ENCODE measurements around the gene RHBDD2.
"Not testable (repeated sequence)": the region's sequence is repeated elsewhere in the genome, so short reads cannot be mapped to it uniquely, and the experiment has no call there.

Gene RHBDD2

DNA sequence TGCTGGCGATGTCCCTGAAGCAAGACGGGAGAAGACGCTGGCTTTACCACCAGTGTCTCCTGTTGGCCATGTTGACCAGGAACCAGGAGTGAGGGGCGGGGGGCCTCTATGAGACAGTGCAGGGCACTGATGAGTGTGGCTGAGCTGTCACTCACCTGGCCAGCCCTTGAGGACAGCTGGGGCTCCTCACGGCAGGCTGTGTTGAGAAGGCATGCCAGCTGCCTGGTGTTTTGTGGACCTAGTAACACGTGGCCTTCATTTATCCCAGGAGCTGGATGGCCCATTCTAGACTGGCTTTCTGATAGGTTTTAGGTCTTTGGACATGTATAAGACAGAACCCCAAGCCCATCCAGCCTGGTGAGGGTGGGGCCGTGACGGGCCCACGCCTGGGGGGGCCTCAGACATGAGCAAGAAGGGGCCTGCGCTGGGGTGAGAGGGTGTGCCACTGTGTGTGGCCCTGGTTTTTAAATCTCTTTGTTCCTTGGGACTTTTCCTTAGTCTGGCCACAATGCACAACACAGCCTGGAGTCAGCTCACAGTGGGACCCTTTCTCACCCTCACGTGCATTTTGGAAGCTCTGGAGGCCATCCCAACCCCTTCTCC, 10.5 kb downstream of the RHBDD2 start:
- DNase-seq (ENCODE audit: low spot score): no peak

DNA sequence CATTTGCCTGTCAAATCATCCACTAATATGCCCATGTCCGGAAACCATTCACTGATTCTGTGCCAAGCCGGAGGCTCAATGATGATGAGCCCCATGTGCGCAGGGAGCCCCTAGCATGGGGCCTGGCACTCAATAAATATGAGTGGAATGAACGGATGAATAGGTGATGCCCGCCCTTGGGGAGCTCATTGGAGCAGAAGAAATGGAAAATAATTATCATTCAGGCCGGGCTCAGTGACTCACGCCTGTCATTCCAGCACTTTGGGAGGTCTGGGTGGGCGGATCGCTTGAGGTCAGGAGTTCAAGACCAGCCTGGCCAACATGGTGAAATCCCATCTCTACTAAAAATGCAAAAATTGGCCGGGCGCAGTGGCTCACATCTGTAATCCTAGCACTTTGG, 11.0 kb downstream of the RHBDD2 start:
- no peak for DNase-seq (ENCODE audit: low spot score)

DNA sequence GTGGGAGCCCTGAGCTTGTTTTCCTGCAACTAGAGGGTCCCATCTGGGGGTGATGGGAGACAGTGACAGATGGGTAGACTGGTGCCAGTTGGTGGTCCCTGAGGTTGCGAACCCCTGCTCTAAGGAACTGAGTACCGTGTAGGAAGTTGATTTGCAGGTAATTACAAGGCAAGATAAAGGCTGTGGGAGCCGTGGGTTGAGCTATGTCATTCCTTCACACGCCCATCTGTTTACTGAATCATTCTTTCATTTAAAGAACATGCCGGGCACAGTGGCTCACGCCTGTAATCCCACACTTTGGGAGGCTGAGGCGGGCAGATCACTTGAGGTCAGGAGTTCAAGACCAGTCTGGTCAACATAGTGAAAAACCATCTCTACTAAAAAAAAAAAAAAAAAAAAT, 12.4 kb downstream of the RHBDD2 start:
- not testable (repeated sequence) for DNase-seq (ENCODE audit: low spot score)

DNA sequence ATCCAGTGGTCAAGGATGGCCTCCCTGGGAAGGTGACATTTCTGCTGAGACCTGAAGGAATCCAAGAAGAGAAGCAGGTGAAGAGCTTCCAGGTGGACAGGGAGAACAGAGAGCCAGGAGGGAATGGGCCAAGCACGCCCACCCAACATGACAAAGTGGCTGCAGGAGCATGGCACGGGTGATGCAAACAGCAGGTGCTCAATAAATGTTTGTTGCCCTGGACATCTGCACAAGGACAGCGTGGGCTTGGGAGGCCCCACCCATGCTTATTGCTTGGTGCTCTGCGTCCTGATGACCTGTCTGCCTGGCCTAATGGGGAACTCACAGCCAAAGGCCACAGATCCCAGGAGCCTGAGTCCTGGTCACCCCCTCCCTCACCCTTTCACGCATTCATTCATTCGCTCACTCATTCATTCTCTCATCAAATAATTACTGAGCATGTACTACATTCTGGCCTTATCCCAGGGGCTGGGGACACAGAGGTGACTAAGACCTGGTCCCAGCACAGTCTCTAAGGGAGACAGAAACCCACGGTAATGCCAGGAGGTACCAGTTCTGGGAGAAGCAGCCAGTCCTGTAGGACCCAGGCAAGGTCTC, 13.1 kb downstream of the RHBDD2 start:
- no peak for DNase-seq (ENCODE audit: low spot score)

DNA sequence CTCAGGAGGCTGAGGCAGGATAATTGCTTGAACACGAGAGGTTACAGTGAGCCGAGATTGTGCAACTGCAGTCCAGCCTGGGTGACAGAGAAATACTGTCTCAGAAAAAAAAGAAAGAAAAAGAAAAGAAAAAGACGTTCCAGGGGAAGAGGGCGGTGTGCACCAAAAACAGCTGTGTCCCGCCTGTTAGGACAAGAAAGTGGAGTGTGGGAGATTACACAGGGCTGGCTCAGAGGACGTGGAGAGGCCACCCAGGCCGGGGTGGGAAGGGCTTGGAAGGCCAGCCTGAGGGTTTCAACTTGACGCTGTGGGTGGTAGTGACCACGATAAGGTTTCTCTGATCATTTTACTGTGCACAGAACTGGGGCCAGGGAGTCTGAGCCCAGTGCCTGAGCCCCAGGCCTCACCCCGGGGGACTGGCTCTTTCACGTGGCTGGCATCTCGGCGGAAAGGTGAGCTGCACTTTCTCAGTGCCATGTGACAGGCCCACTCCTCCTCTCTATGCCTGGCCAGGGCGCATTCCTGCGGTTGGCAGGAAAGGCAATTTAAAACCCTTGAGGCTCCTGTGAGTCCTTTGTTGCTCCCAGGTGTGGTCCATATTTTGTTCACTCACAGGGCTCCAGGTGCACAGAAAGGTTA, 13.9 kb downstream of the RHBDD2 start:
- DNase-seq (ENCODE audit: low spot score): no peak

DNA sequence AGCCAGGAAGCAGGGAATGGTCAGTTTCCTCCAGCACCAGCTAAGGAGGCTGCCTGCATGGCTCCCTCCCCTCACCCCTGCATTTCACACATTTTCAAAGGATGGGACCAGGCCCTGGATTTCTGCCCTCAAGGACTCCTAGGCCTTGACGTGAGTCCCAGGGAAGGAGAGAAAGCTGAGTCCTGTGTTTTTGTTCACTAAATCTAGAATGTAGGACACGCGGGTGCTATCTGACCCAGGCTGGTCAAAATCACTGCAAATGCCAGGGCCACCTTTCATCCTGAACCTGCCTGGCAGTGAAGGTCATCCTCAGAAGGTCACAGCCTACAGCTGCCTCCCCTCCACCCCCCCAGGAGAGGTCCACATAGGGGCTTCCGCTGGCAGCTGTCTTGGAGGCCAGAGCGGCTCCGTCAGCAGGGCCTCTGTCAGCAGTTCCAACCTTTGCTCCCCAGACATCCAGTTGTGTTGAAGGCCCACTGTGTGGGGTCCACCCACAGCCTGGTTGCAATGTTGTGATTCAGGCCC, 18.0 kb downstream of the RHBDD2 start:
- DNase-seq (ENCODE audit: low spot score): no peak

DNA sequence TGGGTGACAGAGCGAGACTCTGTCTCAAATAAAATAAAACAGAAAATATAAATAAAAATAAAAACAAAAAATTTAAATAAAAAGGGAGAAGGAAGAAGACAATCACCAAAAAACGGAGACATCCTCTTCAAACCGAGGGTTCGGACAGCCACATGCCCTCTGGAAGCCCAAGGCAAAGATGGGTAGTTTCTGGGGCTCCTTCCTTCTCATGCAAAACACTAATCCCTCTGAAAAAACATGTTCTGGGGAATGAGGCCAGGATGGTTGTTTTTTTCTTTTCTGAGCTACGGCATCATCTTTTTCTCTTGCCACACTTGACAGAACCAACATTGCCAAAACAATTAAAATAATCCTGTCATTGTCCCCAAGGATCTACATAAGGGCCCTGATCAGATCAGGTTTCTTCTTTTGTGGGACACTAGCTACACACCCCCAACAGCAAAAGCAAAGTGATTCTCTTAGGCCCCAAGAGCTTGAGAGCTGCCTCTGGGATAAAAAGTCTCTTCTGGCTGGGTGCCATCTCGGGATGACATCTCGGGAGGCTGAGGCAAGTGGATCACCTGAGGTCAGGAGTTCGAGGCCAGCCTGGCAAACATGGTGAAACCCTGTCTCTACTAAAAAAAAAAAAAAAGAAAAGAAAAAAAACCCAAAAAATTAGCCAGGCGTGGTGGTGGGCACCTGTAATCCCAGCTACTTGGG, 21.9 kb downstream of the RHBDD2 start:
- no peak for DNase-seq (ENCODE audit: low spot score)

DNA sequence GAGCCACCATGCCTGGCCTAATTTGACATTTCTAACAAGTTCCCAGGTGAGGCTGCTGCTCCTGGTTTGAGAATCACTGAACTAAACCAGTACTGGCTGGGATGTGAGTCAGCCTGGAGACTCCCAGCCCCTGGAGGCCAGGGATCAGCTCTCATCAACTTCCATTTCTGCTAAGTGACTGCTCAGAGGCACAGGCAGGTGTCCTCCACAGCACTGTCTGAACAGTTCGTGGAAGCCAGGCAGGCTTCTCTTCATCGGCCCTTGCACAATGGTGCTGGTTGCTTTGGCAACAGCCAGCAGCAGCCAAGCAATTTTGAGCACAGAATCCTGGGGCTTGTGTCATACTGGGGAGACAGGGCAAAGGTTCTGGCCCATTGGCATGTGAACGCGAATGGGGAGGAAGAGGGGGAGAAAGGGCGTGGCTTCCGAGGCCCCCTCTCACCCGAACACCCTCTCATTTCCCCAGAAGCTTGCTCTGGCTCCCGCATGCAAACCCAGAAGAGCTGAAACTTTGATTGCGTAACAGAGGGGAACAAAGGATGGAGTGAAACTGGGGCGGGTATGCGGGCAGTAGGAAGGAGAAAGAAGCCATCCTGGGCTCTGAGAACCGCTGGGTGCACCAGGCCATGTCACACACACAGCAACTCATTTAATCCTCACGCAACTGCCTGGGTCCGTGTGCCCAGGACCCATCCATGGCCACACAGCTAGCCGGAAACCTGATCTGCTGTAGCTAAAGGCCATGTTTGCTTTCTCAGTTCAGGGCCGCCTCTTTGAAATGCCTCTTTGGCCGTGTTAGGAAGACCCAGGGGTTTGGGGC, 27.2 kb downstream of the RHBDD2 start:
- no peak for DNase-seq (ENCODE audit: low spot score)

DNA sequence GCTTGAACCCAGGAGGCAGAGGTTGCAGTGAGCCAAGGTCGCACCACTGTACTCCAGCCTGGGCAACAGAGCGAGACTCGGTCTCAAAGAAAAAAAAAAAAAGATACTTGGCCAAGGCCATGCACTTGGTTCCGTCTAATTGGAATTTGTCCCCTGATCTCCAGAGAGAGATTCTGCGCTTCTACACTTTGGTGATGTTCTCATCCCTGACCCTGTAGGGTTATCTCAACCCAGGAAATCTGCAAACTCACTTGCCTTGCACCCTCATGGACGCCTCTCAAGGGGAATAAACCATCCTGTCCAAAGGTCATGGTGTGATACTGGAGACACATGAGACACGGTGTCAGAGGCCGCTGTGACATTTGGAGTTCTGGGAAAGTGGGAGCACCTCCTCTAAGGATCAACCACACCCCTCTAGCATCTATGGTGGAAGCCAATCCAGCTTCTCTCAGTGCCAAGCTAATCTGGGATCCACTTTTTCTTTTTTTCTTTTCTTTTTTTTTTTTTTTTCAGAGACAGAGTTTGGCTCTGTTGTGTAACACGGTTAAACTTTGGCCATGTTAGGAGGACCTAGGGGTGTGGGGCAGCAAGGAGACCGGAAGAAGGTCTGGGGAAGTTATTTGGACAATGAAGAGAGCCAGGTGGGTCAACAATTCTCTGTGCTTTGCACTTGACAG, 28.3 kb downstream of the RHBDD2 start:
- no peak for DNase-seq (ENCODE audit: low spot score)

DNA sequence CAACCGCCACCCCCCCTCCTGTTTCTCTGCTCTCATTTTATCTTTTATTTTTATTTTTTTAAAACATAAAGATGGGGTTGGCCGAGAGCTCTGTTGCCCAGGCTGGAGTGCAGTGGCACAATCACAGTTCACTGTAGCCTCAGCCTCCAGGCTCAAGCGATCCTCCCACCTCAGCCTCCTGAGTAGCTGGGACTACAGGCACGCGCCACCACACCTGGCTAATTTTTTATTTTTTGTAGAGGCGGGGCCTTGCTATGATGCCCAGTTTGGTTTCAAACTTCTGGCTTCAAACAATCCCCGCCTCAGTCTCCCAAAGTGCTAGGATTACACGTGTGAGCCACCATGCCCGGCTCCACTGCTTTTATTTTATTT, 28.8 kb downstream of the RHBDD2 start:
- not testable (repeated sequence) for DNase-seq (ENCODE audit: low spot score)

DNA sequence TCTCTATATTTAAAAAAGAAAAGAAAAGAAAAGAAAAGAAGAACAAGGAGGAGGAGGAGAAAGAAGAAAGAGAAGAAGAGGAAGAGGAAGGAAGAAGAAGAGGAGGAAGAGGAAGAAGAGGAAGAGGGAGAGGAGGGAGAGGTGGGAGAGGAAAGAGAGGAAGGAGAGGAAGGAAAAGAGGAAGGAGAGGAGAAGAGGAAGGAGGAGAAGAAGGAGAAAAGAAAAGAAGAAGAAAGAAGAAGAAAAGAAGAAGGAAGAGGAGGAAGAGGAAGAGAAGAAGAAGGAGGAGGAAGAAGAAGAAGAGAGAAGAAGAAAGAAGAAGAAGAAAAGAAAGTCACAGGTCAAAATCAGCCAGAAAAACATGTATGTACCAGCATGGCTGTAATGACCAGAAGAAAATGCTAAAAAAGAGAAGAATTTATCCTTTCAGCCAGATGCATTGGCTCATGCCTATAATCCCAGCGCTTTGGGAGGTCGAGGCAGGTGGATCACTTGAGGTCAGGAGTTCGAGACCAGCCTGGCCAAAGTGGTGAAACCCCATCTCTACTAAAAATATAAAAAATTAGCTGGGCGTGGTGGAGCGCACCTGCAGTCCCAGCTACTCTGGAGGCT, 30.8 kb downstream of the RHBDD2 start:
- no peak for DNase-seq (ENCODE audit: low spot score)

DNA sequence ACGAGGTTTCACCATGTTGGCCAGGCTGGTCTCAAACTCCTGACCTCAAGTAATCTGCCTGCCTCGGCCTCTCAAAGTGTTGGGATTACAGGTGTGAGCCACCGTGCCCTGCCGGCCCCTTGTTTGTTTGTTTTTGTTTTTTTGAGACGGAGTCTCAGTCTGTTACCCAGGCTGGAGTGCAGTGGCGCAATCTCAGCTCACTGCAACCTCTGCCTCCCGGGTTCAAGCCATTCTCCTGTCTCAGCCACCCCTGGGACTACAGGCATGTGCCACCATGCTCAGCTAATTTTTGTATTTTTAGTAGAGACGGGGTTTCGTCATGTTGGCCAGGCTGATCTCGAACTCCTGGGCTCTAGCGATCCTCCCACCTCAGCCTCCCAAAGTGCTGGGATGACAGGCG, 32.4 kb downstream of the RHBDD2 start:
- DNase-seq (ENCODE audit: low spot score): not testable (repeated sequence)

DNA sequence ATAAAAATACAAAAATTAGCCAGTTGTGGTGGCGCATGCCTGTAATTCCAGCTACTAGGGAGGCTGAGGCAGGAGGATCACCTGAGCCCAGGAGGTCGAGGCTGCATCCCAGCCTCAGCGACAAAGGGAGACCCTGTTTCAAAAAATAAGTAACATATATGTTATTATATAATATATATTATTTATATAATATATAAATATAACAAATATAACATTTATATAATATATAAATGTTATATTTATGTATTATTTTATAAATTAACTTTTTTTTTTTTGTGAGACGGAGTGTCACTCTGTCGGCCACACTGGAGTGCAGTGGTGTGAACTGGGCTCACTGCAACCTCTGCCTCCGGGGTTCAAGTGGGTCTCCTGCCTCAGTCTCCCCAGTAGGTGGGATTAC, 34.6 kb downstream of the RHBDD2 start:
- no peak for DNase-seq (ENCODE audit: low spot score)

DNA sequence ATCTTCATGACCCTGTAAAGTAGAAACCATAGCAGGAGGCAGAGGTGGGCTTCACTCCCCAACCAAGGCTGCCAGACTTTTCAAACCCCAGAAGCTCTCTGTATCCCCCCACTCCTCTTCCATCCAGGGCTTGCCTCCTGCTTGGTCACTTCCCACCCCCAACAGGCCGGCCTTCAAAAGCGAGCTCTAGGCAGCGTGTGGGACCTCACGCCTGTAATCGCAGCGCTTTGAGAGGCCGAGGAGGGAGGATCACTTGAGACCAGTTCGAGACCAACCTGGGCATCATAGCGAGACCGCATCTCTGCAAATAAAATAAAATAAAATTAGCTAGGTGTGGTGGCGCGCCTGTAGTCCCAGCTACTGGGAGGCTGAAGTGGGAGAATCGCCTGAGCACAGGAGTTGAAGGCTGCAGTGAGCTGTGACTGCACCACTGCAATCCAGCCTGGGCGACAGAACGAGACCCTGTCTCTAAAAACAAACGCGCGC, 35.4 kb downstream of the RHBDD2 start:
- no peak for DNase-seq (ENCODE audit: low spot score)

DNA sequence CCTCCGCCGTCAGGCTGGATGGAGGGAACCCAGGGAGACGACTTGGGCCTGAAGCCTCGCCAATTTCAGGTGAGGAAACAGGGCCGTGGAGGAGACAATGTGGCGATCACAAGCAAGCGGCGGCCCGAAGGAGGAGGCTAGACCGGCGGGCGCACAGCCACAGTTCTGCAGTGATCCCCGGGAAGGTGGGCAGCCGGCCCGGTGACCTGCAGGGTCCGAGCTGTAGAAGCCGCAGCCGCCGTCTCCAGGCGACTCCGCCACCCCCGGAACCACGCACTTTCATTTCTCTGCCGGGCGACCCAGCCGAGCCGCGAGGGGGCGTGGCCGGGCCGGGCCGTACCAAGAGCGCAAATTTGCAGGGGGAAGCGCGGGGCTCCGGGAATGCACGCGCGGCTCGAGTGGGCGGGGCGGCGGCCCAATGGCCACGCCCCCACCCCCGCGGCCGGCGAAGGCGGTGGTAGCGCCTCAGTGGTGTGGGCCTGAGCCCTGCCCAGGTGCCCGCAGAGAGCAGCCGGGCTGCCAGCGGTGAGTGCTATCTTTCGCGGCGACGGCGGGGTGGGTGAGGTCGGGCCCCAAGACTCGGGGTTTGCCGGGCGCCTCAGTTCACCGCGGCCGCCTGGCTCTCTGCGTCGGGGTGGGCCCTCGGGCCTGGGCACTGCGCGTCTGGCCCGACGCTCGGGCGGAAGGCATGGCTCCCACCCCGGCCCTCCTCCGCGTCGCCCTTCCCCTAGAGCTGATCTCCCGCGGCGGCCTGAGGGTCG, 36.0 kb downstream of the RHBDD2 start, which contains the start of gene POR:
Gene POR, plus strand, starts transcription at position 501 of the 761 bp plus-strand sequence. CDS start 38,847 bp downstream, outside the sequence.
- DNase-seq (ENCODE audit: low spot score): peak; percentile 90

DNA sequence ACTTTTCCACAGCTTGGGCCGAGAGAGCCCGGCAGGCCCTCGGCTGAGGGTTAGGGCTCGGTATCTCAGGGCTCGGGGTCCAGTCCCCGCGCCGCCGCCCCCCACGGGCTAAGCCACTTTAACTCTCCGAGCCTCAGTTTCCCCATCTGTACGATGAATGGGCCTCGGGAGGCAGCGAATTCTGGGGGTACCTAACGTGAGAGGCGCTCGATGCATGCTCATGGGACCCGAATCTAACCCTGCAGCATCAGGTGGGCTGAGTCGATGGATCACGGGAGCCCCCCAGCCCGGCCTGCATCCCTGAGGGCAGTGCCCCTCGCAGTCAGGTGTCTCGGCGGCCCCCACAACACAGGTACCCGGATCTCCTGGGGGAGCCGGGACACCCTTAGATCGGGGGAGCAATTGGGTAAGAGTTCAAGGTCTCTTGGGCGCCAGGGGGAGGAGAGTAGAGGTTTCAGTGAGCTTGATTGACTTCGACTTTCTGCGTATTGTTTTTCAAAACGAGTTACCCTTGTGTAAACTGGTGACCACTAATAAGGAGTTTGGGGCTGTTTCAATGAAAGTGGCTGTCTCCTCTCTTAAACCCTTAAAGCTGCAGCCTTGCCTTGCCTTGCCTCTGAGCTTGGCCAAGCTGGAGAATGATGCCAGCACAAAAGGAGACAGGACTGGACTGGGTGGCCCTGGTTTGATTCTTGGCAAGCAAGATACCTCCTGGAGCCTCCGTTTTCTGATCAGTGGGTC, 36.8 kb downstream of the RHBDD2 start:
- peak; percentile 45 for DNase-seq (ENCODE audit: low spot score)

DNA sequence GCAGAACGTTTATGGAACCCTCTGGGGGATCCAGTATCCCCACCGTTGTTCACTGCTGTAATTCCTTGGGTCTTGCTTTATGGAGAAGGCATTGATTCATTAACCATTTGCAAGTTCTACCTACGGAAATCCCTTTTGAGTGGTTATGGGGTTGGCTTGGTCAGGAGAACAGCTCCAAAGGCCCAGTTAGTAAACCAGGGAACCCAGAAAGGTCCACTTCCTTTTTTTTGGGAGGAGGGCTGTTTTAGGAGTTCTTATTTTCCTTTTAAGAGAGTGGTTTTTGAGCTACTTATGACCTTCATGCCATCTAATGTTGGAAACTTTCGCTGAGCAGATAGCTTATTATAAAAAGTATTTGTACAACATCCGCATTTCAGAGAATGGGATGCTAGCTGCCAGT, 37.4 kb downstream of the RHBDD2 start:
- no peak for DNase-seq (ENCODE audit: low spot score)

DNA sequence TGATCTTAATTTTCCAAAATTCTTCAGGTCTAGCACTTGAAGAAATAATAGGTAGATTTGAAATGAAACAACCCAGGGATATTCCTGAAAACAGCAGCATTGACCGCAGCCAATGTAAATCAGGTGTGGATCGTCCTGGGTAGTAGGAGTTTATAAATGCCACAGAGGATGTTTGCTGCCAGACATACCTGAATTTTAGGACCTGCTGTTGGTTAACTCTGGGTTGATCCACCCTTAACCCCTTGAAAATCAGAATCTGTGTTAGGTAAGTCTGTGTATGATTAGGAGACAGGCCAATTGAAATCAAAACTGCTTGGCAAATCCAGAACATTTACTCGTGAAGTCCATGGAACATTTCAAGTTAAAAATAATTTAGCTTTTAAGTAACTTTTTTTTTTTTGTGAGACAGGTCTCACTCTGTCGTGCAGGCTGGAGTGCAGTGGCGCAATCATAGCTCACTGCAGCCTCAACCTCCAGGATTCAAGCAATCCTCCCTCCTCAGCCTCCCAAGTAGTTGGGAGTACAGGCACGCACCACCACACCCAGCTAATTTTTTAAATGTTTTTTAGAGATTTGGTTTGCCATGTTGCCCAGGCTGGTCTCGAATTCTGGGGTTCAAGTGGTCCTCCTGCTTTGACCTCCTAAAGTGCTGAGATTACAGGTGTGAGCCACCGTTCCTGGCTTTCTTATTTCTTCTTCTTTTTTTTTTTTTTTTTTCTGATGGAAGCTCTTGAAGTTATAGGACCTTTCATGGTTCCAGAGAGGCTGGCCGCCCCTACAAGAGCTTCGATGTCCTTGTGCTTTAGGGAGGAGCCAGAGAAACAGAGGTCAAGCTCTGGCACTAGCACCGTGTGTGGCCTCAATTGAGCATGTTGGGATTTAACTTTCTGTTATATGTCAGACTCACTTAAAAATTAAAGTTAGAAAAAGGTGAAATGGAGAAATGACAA, 38.1 kb downstream of the RHBDD2 start:
- no peak for DNase-seq (ENCODE audit: low spot score)

All from RKO (cell line).